Glomerular visceral epithelial cell (primary cell): ENCODE results near the gene FLRT2.

Source experiments
- DNase-seq: peaks from one replicate; pipeline ENCODE4 v3.0.0-alpha.2; 2016; ENCODE audit errors: extremely low spot score

The FLRT2 gene

DNA sequence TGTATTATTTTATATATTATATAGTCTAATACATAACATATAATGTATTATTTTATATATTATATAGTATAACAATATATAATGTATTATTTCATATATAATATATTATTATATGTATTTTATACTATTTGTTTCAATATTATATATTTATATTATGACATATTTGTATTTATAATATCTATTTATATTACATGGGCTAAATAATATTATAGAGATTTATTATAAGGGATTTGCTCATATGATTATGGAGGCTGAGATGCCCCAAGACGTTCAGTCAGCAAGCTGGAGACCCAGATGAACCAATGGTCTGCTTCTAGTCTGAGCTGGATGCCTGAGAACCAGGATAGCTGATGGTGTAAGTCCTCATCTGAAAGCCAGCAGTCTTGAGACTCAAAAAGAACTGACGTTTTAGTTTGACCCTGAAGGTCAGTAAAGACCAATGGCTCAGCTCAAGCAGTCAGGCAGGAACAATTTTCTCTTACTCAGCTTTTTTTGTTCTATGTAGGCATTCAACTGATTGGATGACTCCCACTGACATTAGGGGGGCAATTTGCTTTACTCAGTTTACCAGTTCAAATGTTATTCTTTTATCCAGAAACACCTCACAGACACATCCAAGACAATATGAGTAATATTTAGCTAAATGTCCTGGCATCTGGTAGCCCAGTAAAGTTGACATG is 130.4 kb downstream of the FLRT2 start:
- DNase-seq: no peak

DNA sequence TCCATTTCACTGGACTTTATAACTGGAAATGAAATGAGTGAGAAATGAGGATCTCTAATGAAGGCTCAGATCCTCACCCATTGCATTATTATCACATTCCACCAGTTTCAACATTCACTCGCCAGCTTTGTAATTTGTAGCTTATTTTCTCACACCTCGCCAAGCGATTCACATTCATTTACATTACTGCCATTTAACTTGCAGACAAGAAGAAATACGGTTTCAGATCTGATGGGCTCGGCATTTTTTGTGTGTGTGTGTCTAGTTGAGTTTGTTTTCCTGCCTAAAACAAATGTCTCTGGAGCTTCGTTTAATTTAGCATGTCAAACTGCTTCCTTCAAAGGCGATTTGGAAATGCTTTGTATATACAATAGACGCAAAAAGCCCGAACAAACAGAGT is 132.2 kb downstream of the FLRT2 start:
- DNase-seq: no peak

DNA sequence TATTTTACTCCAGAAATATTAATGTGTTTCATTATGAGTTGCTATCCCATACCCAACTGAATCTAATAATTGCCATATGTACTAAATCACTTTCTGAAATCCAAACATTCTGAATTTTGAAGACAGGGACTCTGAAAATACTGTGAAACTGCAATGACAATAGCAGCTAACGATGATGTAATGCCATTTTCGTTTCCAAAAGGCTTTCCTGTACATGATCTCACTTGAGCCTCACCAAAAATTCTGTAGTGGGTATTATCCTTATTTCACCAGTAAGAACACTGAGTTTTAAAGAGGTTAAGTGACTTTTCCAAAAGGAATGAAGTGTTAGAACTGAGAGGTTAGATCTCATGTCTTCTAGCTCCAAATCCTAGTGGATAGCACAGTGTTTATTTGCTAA is 133.3 kb downstream of the FLRT2 start:
- no peak for DNase-seq

DNA sequence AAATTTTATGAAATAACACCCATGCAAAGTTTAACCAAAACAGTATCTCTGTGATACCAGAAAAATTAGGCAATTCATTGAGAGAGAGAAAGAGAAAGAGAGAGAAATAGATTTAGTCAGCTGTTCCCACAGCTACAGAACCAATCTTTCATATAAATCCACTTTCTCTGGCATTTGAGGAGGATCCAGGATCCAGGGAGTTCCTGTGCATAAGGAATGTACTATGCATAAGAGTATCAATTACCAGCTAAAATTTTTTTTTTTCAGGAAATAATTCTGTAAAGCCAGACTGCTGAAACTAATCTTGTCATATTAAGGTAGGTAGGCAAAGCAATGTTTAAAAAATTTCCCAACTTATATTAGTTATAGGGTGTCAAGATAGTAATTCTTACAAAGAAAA is 133.7 kb downstream of the FLRT2 start:
- DNase-seq: no peak

DNA sequence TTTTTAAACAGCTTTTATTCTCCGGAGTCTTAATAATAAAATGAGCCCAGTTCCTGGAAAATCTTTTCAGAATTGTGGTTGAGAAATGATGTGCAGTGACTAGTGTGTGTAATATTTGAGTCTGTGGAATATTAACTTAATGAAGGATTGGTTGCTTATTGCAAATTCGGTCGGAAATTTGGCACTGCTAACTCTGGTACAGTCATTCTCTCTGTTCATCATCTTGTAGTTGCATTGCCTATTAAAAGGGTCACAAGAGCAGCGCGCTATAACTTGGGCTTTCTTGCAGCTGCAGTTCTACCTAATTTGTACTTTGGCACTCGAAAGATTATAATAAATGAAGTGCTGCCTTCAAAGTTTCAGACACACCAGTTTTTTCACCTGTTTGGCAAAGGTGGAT is 146.0 kb downstream of the FLRT2 start:
- peak; percentile 6 for DNase-seq

DNA sequence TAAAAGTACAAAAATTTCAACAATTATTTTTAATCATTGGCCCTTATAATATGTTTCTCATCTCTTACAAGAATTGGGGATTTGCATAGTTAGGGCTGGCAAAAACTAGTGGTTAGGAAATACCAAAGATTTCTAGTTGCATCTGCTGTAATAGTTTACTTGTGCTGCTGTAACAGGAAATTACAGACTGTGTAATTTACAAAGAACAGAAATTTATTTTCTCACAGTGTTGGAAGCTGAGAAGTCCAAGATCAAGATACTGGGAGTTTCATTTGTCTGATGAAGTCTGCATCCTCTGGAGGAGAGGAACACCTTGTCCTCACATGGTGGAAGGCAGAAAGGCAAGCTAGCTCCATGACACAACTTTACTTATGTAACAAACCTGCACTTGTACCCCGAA is 157.0 kb downstream of the FLRT2 start:
- DNase-seq: no peak

DNA sequence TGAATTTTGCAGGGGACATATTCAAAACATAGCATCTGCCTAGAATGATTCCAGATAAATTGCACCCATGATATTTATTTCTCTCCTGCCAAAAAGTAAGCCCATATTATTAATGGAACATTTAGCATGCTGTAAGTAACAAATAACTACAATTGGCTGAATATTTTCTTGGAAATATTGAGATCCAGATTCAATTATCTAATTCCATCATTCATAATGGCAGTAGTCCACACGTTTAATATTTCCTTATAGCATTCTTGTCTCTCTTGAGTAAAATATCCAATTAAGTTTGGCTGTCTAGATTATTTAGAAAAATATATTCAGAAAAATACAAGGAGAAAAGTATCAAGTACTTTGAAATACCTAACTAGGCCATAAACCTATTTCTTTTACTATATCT is 157.5 kb downstream of the FLRT2 start:
- no peak for DNase-seq

DNA sequence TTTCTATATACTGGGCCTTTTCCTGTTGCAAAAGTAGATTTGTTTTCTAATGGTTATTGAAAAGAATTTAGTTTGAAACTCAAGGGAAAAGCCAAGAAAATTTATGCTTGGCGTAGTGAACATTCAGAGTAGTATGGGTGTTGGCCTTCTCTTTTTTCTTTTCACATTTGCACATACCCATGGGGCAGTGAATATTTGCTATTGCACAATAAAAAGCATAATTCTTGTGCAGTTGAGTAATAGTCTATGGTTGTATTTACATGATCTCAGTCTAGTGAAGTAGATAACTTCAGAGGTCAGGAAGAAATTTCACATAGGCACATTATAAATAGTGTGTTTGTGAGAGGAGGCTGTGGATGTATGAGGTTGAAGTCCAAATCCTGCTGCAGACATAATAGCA is 158.1 kb downstream of the FLRT2 start:
- no peak for DNase-seq

DNA sequence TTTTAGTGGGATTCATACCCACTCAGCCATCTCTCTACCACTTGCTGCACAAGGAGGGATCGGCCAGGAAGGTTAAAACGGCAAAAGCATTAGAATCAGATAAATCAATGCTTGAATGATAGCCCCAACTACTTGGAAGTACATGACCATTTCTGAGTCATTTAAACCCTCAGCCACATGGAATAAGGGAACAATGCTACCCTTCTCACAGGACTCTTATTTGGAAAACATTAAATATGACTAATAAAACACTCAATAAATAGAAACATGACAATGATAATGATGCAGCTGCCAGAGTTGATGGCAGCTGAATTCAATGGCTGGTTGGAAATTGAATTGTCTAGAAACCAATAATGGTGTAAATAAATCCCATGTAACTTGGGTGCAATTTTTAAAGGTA is 165.4 kb downstream of the FLRT2 start:
- no peak for DNase-seq

DNA sequence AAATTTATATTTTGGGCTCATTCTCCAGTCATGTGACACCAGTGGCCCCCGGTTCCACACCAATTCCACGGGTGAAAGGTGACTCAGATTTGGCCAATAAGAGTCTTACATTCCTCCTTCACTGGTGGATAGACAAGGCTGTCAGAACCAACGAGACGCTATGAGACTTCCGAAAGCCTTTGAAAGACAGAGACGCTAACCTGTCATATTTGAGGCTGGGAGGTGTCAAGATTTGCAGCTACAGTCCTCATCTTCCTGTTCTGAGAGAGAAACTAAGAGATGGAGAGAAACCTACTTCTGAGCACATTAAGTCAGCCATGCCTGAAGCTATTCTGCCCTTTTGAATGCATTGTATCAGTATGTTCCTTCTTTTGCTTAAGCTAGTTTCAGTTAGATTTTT is 171.2 kb downstream of the FLRT2 start:
- no peak for DNase-seq

DNA sequence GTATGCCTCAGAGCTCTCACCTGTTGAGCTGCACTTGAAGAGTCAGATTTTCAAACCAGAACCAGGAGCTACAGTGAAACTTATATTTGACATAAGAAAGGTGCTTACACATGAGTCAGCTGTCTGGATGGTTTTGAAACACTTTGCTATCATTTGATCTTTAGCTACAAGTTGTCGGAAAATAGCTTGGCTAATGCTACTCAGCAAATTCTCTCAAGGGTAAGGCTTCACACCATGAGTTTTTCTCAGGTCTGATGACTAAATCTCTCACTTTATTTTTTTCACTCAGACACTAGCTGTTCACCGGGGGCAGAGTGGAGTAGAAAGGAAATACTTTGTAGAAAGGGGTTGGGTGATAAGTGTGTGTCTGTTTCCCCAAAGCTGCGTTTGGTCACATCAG is 171.8 kb downstream of the FLRT2 start:
- DNase-seq: no peak

DNA sequence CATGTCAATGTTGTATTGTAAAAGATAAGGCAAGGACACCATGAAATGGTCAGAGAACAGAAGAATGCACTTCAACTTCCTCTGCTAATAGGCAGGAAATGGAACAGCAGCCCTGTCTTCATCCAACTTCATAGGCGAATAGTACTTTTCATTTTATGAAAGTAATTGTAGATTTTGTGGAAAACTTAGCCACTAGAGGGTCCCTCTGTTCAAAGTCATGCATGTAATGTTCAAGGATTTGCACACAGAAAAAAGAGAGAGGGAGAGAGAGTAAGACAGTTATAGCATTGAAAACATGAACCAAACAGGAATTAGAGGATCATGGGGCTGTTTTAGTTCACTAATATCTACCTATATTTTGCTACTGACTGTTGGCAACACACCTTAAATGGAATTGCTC is 172.2 kb downstream of the FLRT2 start:
- DNase-seq: no peak

DNA sequence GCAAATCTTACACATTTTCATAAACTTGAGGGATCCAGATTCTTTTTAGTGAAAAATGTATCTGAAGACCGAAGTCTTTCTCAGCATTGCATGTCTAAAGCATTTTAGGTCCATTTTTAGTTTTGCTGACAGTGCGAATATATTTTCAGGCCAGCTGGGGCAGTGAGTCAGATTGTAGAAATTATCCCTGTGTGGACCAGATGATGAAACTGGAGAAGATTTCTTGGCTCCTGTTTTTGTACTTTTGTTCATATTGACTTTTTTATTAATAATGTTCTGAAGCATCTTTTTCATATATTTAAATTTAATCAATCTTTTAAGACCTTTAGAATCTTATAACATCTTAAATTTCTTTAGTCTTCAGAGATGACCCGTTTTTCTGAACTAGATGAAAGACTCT is 173.1 kb downstream of the FLRT2 start:
- DNase-seq: no peak
